Measurements from ENCODE around the gene HAT1. TPM values are rescaled to one million over a fixed set of nuclear protein-coding genes. Genes with fewer than 3 reads are reported as not detected.
"Not testable (repeated sequence)": the region's sequence is repeated elsewhere in the genome, so short reads cannot be mapped to it uniquely, and the experiment has no call there.

The HAT1 gene
- total RNA-seq, 1 donor, result 31.1 TPM

GRCh38 chr2:171972329-171972982 lies 50.2 kb downstream of the HAT1 start:
- TF ChIP-seq CTCF (IDR thresholded peaks at IDR 0.05; ENCODE audit: extremely low read depth, low read depth, low read length), result no peak
- Histone ChIP-seq H2AFZ (ENCODE audit: low read length) (no peak overlapping the region), H4K20me1 (ENCODE audit: insufficient read depth, low read length) (no peaks in the 10 kb centered on the region), H3K27me3 (ENCODE audit: insufficient read depth, low read length) (no peaks in the 10 kb centered on the region), H3K27ac (ENCODE audit: low read depth, low read length) (no peak overlapping the region), H3K79me2 (ENCODE audit: insufficient read depth, low read length) (peaks cover 4% of the 10 kb centered on the region), H3K4me3 (ENCODE audit: insufficient read depth, low read length) (no peak overlapping the region), H3K9me3 (ENCODE audit: low read depth, low read length) (no peaks in the 10 kb centered on the region), H3K4me2 (ENCODE audit: insufficient read depth, low read length) (no peak overlapping the region), H3K36me3 (ENCODE audit: insufficient read depth, low read length) (peaks cover 5% of the 10 kb centered on the region), H3K4me1 (ENCODE audit: insufficient read depth, low read length) (no peaks in the 10 kb centered on the region)
- no peak for DNase-seq (ENCODE audit: insufficient read length, low spot score, missing footprints)

GRCh38 chr2:171979103-171979502 lies 56.8 kb downstream of the HAT1 start:
- peaks cover 32% of the 10 kb centered on the region for H3K36me3 ChIP-seq (ENCODE audit: insufficient read depth, low read length)
- no peaks in the 10 kb centered on the region for H3K9me3 ChIP-seq (ENCODE audit: low read depth, low read length)

GRCh38 chr2:171983924-171984323 lies 61.7 kb downstream of the HAT1 start:
- H3K27me3 ChIP-seq (ENCODE audit: insufficient read depth, low read length); H3K4me2 ChIP-seq (ENCODE audit: insufficient read depth, low read length); H2AFZ ChIP-seq (ENCODE audit: low read length); H3K9me3 ChIP-seq (ENCODE audit: low read depth, low read length); H4K20me1 ChIP-seq (ENCODE audit: insufficient read depth, low read length); DNase-seq (ENCODE audit: insufficient read length, low spot score, missing footprints); H3K27ac ChIP-seq (ENCODE audit: low read depth, low read length); H3K79me2 ChIP-seq (ENCODE audit: insufficient read depth, low read length); H3K4me3 ChIP-seq (ENCODE audit: insufficient read depth, low read length); H3K4me1 ChIP-seq (ENCODE audit: insufficient read depth, low read length): not testable (repeated sequence)
- peaks cover 24% of the 10 kb centered on the region for H3K36me3 ChIP-seq (ENCODE audit: insufficient read depth, low read length)

More at GRCh38 chr2:171979103-171979502, 56.8 kb downstream of the HAT1 start:
- Histone ChIP-seq H3K27me3 (ENCODE audit: insufficient read depth, low read length) (no peaks in the 10 kb centered on the region), H3K4me3 (ENCODE audit: insufficient read depth, low read length) (no peak overlapping the region), H3K27ac (ENCODE audit: low read depth, low read length) (no peak overlapping the region), H3K79me2 (ENCODE audit: insufficient read depth, low read length) (peaks cover 2% of the 10 kb centered on the region), H3K4me2 (ENCODE audit: insufficient read depth, low read length) (no peak overlapping the region), H4K20me1 (ENCODE audit: insufficient read depth, low read length) (no peaks in the 10 kb centered on the region), H2AFZ (ENCODE audit: low read length) (no peak overlapping the region), H3K4me1 (ENCODE audit: insufficient read depth, low read length) (no peaks in the 10 kb centered on the region)
- no peak for DNase-seq (ENCODE audit: insufficient read length, low spot score, missing footprints)
- TF ChIP-seq CTCF (IDR thresholded peaks at IDR 0.05; ENCODE audit: extremely low read depth, low read depth, low read length), result no peak

- H3K4me2 ChIP-seq (ENCODE audit: insufficient read depth, low read length), result no peak overlapping the region
- TF ChIP-seq CTCF (IDR thresholded peaks at IDR 0.05; ENCODE audit: extremely low read depth, low read depth, low read length), result no peak
- no peak overlapping the region for H3K27ac ChIP-seq (ENCODE audit: low read depth, low read length)
- DNase-seq (ENCODE audit: insufficient read length, low spot score, missing footprints), result peak; percentile 67
- H3K9me3 ChIP-seq (ENCODE audit: low read depth, low read length), result no peaks in the 10 kb centered on the region
- H3K4me3 ChIP-seq (ENCODE audit: insufficient read depth, low read length), result no peak overlapping the region
- H2AFZ ChIP-seq (ENCODE audit: low read length), result no peak overlapping the region
- H3K27me3 ChIP-seq (ENCODE audit: insufficient read depth, low read length), result no peaks in the 10 kb centered on the region
- H3K4me1 ChIP-seq (ENCODE audit: insufficient read depth, low read length), result no peaks in the 10 kb centered on the region
- peaks cover 14% of the 10 kb centered on the region for H3K36me3 ChIP-seq (ENCODE audit: insufficient read depth, low read length)
- no peaks in the 10 kb centered on the region for H4K20me1 ChIP-seq (ENCODE audit: insufficient read depth, low read length)
- H3K79me2 ChIP-seq (ENCODE audit: insufficient read depth, low read length), result no peaks in the 10 kb centered on the region
These were observed 62.8 kb downstream of the HAT1 start for GRCh38 chr2:171985076-171985475.
